ENCODE data around the gene SALL3. TPM values are rescaled to one million over a fixed set of nuclear protein-coding genes. Genes with fewer than 3 reads are reported as not detected.

SALL3 gene
- total and polyA plus RNA-seq, 2 of the 8 experiments (the other 6 are each of a cell fraction or from before 2014, with no cell fraction given) = 10.5 to 46.4 TPM

DNA sequence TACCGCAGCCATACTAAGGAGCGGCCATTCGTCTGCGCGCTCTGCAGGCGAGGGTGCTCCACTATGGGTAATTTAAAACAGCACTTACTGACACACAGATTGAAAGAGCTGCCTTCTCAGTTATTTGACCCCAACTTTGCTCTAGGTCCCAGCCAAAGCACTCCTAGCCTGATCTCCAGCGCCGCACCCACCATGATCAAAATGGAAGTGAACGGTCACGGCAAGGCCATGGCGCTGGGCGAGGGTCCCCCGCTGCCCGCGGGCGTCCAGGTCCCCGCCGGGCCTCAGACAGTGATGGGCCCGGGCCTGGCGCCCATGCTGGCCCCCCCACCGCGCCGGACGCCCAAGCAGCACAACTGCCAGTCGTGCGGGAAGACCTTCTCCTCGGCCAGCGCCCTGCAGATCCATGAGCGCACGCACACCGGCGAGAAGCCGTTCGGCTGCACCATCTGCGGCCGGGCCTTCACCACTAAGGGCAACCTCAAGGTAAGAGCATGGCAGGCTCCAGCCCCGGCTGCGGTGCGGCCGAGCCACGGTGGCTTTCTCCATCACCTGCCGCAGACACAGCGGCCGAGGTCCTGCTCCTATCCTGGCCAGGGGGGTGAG is 15.5 kb downstream of the SALL3 start:
- H3K18ac ChIP-seq (ENCODE audit: extremely low read depth, low read length) = no peak overlapping the region
- no peak overlapping the region for H2BK120ac ChIP-seq (replicated peaks; ENCODE audit: low read depth, low read length)
- peak overlapping the region; percentile 9; the same call in 1 of the 2 replicates for H2BK5ac ChIP-seq (ENCODE audit: low read depth, low read length)
- 0 out of 2 replicates have a peak overlapping the region, but pooled peaks have one; percentile 53 for H2AK5ac ChIP-seq (ENCODE audit: low read depth, low read length)
- peak overlapping the region; percentile 68; the same call in 1 of the 2 replicates for H4K8ac ChIP-seq (ENCODE audit: extremely low read depth, insufficient read depth, low read length)
- H4K91ac ChIP-seq (replicated peaks; ENCODE audit: insufficient read length, low read length) = no peak overlapping the region
- ChIA-PET POLR2A (ENCODE audit: partially characterized antibody) (no interaction called here), CTCF (ENCODE audit: partially characterized antibody) (no interaction called here)
- no peak for FAIRE-seq
- DNase-seq (ENCODE audit: low read depth in 1 of 2, low spot score in 2 of 2) = peak in 1 of 2 experiments; percentile 35
- no peak overlapping the region for H3K27ac ChIP-seq (ENCODE audit: low read depth, low read length)
- no peak for TF ChIP-seq SIRT6 (IDR thresholded peaks at IDR 0.05; ENCODE audit: low read length)
- no peak for TF ChIP-seq SRF (IDR thresholded peaks at IDR 0.05; ENCODE audit: low read depth, low read length)
- no peak for TF ChIP-seq POLR2A (IDR thresholded peaks at IDR 0.05; ENCODE audit: control extremely low read depth in 1 of 2, low read depth in 2 of 2, low read length in 2 of 2)
- no peak for TF ChIP-seq GTF2F1 (IDR thresholded peaks at IDR 0.05; ENCODE audit: borderline replicate concordance, low read depth, low read length)
- no peak for TF ChIP-seq FOSL1 (IDR thresholded peaks at IDR 0.05; ENCODE audit: insufficient read depth, low read depth, low read length)
- no peak for TF ChIP-seq RNF2 (IDR thresholded peaks at IDR 0.05; ENCODE audit: borderline replicate concordance, low read depth, low read length, missing control alignments, poor library complexity, severe bottlenecking)
- TF ChIP-seq BCL11A (IDR thresholded peaks at IDR 0.05; ENCODE audit: low read depth in 2 of 2, low read length in 2 of 2) = no peak
- TF ChIP-seq TCF12 (IDR thresholded peaks at IDR 0.05; ENCODE audit: low read depth, low read length) = no peak
- no peak for TF ChIP-seq RXRA (IDR thresholded peaks at IDR 0.05; ENCODE audit: insufficient read depth, low read depth, low read length)
- TF ChIP-seq BACH1 (IDR thresholded peaks at IDR 0.05; ENCODE audit: low read length) = no peak
- no peak for TF ChIP-seq CEBPB (IDR thresholded peaks at IDR 0.05; ENCODE audit: low read depth, low read length)
- no peak for TF ChIP-seq KDM5A (IDR thresholded peaks at IDR 0.05; ENCODE audit: low read length)
- no peaks in the 10 kb centered on the region for H3K27me3 ChIP-seq (replicated peaks in 1 of 4; ENCODE audit: control insufficient read depth in 3 of 4, extremely low read depth in 1 of 4, insufficient read depth in 3 of 4, low read length in 3 of 4)
- peaks cover 14 to 76% (median 47%) of the 10 kb centered on the region in 4 experiments; a peak in 7 of 8 replicates for H3K36me3 ChIP-seq (ENCODE audit: control insufficient read depth in 2 of 4, insufficient read depth in 4 of 4, low read length in 3 of 4)
- H2BK15ac ChIP-seq (ENCODE audit: low read length) = no peak overlapping the region
- no peak overlapping the region for H3K9ac ChIP-seq (replicated peaks in 1 of 4; ENCODE audit: extremely low read depth in 1 of 4, low read depth in 3 of 4, low read length in 3 of 4)
- H4K20me1 ChIP-seq (replicated peaks in 1 of 2; ENCODE audit: control insufficient read depth in 1 of 2, insufficient read depth in 2 of 2, low read length in 2 of 2) = peaks cover 14 to 32% of the 10 kb centered on the region in 2 experiments
- no peak overlapping the region for H3K14ac ChIP-seq (ENCODE audit: insufficient read length)
- H2AFZ ChIP-seq (ENCODE audit: low read length) = no peak overlapping the region
- no peak overlapping the region for H3K4me2 ChIP-seq (ENCODE audit: insufficient read depth in 1 of 2, low read depth in 2 of 2, low read length in 2 of 2)
- no peak overlapping the region for H3K56ac ChIP-seq (replicated peaks; ENCODE audit: insufficient read length, low read depth, low read length)
- H2BK12ac ChIP-seq (ENCODE audit: low read depth, low read length) = no peak overlapping the region
- 96% methylated on average over 44 of the region's 44 CpGs; no CpG with 5 or more reads in 1 of the 2 experiments for WGBS, 2 experiments (ENCODE audit: extremely low coverage in 1 of 2, insufficient coverage in 1 of 2, insufficient read length in 1 of 2, insufficient replicate concordance in 2 of 2, low coverage in 1 of 2, low lambda C conversion rate in 2 of 2, missing lambda C conversion rate in 1 of 2)
- peaks cover 0 to 68% of the 10 kb centered on the region in 2 experiments; a peak in 3 of 4 replicates for H3K79me2 ChIP-seq (ENCODE audit: control insufficient read depth in 1 of 2, insufficient read depth in 2 of 2, low read length in 2 of 2)
- no peaks in the 10 kb centered on the region for H3K23me2 ChIP-seq (ENCODE audit: low read depth, low read length)
- no peak overlapping the region for H3K23ac ChIP-seq (ENCODE audit: insufficient read length)
- peaks cover 0 to 6% (median 5%) of the 10 kb centered on the region in 4 experiments; a peak in 3 of 7 replicates for H3K4me1 ChIP-seq (replicated peaks in 1 of 4; ENCODE audit: control insufficient read depth in 3 of 4, insufficient read depth in 4 of 4, low read length in 3 of 4)
- peaks cover 12% of the 10 kb centered on the region for H3K79me1 ChIP-seq (ENCODE audit: low read depth, low read length)
- H2BK20ac ChIP-seq (ENCODE audit: low read length) = no peak overlapping the region
- no peak overlapping the region for H3K4ac ChIP-seq (replicated peaks; ENCODE audit: insufficient read length, low read depth, low read length)
- no peaks in the 10 kb centered on the region; a peak in 1 of 4 replicates for H3K9me3 ChIP-seq (ENCODE audit: insufficient read depth in 2 of 2, low read depth in 1 of 2, low read length in 1 of 2)
- H3K4me3 ChIP-seq (ENCODE audit: extremely low read depth in 1 of 4, insufficient read depth in 2 of 4, low read depth in 3 of 4, low read length in 4 of 4) = no peak overlapping the region
- H4K5ac ChIP-seq (ENCODE audit: insufficient read length, low read depth, low read length) = no peak overlapping the region

Measured in H1 (cell line).